Stimulated activated CD8-positive, alpha-beta memory T cell treated with anti-CD3 and anti-CD28 coated beads, Interleukin-7, amount 100 ng/mL, for 4 hours (primary cell): ENCODE data around the gene PANX1.
"Not testable (repeated sequence)": the region's sequence is repeated elsewhere in the genome, so short reads cannot be mapped to it uniquely, and the experiment has no call there.

ENCODE experiments used
- DNase-seq, 2 donors: peaks; one replicate each; pipeline ENCODE4 v3.0.0-alpha.2; 2020; ENCODE audit warnings: low read depth in 2 of 2

PANX1 gene

DNA sequence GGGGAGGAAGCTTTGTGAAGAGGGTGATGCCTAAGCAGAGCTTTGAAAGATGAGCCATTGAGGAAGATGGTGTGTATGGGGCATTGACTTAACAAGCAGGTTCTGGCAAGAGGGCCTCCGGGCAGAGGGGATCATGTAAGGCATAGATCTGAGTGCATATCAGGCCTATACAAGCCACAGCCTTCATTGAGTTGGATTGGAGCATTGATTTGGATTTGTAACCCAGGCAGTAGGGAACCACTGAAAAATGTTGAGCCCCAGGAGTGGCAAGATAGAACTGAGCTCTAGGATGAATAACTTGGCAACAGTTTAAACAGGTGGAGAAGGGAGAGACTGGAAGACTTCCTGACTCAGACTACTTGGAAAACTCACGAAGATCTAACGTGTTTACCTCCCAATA lies 21.4 kb downstream of the PANX1 start:
- no peak for DNase-seq

DNA sequence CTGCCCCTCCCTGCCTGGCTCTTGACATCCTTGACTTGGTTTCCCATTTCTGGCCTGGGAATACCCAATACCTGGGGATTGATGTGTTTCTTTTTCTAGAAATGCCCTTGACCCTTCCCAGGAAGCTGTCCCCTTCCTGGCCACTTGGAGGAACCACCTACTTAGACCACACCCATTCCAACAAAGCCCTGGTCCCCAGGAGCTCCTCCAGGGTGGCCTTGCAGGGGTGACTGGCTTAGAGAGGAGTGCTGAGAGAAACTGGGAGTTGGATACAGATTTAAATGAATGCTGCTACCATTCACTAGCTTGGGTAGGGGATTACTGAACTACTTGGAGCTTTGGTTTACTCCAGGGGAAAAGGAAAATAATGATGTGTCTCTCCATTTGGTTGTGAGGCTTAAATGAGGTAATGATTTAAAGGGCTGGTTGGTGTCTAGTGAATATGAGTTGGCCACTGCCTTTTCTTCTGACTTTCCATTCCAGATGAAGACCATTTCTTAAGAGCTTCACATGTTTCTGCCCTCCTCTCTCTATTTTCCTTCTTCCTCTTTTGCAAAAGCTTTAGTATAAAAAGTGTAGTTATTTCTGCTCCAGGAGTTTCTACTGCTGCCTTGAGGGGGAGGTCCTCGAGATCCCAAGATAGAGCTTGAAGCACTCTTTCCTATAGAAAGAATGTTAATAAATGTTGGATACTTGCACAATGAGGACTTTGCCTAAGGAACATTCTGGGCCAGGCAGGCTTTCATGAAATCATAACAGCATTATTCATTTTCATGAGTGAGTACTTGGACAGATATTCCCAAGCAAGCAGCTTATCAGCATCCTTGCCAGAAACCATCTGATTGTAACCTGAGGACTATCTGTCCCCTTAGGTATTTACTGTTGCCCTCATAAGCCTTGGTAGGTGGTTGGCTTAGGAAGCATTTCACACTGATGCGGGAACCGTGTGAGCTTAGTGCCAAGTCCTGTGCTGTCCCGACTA lies 22.4 kb downstream of the PANX1 start:
- no peak for DNase-seq

DNA sequence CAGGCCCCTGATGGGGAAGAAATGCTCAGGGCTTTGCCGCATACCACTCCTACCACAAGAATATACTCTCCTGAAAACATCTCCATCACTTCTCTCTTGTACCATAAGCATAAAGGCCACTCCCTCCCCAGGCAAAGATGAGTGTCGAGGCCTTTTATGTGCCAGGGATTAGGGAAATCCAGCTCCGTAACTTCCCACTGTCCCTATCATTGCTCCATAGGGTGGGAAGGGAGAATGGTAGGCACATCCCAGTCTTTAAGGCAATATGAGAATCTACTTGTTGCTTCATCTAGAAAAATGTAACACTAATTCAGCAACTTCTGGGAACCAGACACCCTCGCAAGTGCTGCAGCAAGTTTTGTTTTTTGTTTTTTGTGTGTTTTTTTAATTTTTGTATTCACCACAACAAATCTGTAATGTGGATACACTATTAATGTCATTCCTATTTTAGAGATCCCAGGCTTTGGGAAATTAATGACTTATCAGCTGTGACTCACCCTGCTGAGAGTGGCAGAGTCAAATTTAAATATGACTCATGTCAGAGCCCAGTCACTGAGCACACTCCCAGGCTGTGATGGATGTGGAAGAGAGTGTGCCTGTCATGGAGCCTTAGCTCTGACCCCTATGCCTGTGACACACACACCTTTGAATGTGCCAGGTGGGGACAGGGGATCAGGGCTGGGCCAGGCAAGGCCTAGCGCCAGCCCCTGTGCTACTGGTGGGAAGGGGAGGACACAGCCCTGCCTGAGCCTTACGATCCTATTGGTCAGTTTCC lies 23.4 kb downstream of the PANX1 start:
- no peak for DNase-seq

DNA sequence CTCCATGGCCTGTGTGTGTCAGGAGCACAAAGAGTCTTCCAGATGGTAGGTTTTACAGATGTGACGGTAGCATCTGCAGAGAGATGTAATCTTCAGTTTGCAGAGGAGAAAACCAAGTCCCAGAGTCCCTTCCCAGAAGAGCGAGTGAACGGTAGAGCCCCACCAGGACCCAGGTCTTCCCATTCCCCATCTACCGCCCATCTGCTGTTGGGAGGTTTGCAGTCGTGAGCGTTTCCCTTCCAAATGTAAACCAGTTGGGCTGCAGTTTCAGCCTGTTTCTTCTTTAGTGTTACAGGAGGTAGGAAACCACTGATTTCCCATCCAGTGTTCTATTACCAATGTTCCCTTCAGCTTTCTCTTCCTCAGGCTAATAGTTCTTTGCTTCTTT lies 24.0 kb downstream of the PANX1 start:
- no peak for DNase-seq

DNA sequence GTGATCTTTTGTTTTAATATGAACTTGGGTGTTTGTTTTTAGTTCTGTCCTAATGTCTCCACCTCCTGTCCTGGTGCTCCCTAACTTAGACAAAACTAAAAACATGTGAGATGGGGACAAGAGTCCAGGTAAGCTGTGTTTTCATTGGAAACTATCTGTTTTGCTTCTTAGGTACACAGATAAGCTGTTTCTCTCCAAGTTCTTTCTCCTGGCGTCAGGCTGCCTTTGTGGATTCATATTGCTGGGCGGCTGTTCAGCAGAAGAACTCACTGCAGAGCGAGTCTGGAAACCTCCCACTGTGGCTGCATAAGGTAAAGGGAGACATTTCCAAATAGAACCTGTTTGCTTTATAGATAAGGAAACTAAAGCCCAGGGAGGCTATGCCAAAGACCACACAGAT lies 24.7 kb downstream of the PANX1 start:
- no peak for DNase-seq

DNA sequence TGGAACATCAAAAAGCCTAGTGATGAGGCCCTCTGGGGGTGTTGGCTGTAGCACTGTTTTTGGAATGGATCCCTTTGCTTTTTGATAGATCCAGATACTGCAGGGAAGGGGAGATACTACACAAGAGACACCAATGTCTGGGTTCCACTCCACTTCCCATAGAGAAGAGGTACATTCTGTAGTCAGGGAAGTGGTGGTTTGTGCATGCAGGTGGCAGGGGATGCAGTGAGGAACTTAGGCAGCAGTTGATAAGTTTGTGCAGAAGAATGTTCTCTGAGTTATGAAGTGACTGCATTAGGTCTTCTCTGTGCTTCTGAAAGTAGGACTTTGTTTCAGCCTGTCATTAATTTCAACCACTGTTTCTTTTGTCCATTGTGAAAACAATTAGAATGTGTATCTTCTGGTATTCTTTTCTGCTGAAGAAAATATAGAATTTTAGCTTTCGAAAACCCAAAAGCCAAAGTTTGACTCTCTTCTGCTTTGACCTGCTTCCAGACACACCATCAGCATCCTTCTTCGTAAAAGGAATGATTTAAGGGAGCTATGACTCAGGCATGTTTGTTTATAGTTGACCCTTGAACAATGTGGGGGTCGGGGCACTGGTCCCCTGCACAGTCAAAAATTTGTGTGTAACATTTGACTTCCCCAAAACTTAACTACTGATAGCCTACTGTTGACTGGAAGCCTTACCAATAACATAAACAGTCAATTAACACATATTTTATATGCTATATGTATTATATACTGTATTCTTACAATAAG lies 25.6 kb downstream of the PANX1 start:
- DNase-seq, result no peak

DNA sequence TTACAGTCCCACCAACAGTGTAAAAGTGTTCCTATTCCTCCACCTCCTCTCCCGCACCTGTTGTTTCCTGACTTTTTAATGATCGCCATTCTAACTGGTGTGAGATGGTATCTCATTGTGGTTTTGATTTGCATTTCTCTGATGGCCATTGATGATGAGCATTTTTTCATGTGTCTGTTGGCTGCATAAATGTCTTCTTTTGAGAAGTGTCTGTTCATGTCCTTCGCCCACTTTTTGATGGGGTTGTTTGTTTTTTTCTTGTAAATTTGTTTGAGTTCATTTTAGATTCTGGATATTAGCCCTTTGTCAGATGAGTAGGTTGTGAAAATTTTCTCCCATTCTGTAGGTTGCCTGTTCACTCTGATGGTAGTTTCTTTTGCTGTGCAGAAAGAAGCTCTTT lies 28.7 kb downstream of the PANX1 start:
- not testable (repeated sequence) for DNase-seq

DNA sequence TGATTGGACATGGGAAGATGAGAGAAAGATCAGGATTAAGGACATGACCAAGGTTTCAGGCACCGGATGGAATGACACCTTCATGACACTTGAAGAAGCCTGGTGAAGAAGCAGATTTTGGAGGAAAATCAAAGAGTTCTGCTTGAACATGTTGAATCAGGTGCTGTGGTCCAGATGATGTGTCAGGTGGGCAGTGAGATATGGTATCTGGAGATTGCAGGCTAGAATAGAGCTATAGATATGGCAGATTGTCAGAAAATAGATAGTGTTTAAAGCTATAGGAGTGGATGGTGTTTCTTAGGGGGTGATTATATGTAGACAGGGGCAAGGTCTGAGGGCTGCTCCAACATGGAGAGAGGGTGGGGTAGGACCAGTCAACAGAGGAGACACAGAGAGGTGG lies 40.2 kb downstream of the PANX1 start:
- DNase-seq, result no peak

DNA sequence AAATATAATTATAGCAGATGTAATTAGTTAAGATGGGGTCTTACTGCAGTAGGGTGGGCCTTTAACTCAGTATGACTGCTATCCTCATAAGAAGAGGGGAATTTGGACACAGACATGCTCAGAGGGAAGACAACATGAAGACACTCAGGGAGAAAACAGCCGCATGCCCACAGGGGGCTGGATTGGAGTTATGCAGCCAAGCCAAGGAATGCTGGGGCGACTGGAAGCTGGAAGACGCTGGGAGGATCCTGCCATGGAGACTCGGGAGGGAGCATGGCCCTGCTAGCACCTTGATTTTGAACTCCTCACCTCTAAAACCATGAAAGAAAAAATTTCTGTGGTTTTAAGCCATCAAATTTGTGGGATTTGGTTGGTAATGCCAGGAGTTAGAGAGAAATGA lies 40.9 kb downstream of the PANX1 start:
- no peak for DNase-seq

DNA sequence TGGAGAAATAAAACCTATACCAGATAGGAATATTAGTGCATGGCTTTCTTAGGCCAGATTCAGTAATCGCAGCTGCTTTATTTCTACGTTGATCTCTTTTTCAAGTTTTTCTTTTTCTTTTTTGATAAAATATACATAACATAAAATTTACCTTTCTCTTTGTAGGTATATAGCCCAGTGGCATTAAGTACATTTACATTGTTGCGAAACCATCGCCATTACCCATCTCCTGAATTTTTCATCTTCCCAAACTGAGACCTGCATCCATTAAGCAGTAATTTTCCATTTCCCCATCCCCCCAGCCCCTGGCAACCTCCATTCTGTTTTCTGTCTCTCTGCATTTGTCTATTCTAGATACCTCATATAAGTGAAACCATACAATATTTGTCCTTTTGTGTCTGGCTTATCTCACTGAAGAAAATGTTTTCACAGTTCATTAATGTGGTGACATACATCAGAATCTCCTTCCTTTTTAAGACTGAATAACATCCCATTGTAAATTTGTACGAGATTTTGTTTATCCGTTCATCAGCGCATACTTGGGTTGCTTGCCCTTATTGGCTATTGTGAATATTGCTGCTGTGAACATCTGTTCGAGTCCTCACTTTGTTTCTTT lies 41.4 kb downstream of the PANX1 start:
- no peak for DNase-seq

DNA sequence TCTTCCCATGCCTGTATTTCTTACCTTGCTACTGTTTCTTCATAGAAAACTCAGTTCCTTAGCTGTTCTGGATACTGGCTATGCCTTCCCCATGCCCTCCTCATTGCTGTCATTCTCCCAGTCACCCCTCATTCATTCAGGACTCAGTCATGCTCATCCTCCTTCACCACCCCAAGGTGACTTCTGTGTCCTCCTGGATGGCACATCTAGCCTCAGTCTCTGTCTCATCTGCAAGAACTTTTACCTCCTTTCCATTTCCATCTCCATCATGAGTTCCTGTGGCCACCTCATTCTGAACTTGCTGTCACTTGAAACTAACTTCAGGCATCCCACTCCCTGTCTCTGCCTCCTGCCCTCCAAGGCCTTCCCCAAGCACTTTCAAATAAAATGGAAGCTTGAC lies 42.3 kb downstream of the PANX1 start:
- no peak for DNase-seq

DNA sequence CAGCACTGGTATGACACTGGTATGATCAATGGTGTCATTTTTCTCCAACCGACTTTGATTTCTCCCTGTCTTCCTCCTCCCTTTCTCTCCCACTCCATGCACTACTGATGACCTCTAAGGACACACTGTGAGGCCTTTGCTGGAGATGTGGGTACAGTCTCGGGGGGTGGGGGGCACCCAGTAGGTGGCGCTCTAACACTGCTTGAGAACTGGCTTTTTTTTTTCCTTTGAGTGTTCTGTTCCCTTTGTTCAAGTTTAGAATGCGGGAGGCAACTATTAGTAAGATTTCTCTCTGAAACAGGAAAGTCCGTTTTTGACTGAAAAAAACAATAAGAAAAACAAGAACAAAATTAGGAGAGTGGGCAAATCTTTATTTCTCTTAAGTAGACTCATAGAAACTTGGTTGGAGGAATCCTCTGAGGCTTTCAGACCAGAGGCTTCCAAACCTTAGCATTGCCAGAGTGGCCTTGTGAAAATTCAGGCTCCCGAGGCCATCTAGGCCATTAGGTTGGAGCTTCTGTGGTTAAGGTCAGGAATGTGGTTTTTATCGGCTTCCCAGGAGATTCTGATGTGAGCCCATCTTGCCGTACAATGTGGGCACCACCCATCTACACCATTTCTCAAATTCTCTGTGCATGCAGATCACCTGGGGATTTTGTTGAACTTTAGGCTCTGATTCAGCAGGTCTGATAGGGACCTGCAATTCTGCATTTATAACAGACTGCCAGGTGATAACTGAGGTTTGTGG lies 43.2 kb downstream of the PANX1 start:
- no peak for DNase-seq

DNA sequence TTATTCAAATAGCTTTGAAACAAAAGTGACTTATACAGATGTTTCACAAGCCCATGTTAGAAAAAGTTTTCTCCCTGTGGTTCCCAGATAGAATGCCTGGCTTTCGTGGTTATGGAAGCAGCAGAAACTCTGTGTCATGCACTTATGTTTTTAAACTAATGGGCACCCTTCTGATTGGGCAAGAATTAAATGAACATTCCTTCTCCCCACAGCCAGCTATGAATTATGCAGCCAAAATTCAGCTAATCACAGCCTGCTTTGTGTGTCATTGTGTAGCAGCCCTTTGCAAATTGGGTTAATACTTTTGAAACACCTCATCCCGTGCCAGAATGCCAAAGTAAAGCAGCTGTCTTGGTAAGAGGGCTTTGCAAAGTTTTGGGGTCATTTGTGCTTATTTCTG lies 46.9 kb downstream of the PANX1 start:
- DNase-seq, result no peak

DNA sequence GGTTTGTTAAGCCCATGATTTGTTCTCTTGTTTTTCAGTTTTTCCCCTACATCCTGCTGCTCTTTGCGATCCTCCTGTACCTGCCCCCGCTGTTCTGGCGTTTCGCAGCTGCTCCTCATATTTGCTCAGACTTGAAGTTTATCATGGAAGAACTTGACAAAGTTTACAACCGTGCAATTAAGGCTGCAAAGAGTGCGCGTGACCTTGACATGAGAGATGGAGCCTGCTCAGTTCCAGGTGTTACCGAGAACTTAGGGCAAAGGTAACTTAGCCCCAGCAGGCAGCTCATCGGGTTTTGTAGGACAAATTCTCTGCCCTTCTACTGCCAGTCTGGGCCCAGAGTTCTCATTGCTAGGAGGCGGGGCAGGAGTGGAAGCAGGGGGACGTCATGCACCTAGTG lies 49.7 kb downstream of the PANX1 start:
- DNase-seq, result no peak

DNA sequence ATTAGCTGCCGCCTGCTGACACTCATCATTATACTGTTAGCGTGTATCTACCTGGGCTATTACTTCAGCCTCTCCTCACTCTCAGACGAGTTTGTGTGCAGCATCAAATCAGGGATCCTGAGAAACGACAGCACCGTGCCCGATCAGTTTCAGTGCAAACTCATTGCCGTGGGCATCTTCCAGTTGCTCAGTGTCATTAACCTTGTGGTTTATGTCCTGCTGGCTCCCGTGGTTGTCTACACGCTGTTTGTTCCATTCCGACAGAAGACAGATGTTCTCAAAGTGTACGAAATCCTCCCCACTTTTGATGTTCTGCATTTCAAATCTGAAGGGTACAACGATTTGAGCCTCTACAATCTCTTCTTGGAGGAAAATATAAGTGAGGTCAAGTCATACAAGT lies 51.1 kb downstream of the PANX1 start:
- DNase-seq, result no peak

DNA sequence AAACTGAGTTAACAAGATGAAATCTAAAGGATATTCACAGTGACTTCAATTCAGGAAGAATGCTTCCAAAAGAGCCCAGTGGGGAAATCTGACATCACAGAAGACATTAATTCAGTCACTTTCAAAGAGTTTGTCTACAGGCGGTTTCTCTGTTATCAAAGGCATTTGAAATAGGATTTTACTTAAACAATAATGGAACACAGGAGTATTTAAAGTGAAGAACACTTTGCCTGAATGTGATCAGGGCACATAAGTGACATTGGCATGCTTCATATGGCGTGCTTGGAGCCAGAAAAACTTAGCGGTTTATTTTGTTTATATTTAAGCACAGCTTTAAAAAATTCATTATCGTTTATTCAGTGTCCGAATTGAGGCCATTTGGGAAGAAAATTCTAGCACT lies 52.9 kb downstream of the PANX1 start:
- DNase-seq, result no peak

DNA sequence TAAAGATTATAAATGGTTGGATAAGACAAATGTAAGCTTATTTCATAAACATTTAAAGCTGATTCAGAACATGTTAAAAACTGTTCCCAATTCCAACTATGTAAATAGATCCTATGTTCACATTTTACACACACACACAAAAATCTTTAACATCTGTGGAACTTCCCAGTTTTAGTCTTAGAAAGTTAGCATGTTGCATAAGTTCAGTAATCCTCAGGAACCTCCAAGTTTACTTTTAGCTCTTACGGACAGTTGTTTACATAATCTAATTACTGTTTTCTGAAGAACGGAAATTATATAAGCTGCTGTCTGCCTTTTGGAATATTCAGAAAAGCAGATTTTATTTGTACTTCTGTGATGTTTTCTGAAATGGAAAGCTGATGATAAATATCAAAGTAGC lies 53.3 kb downstream of the PANX1 start:
- DNase-seq, result no peak

DNA sequence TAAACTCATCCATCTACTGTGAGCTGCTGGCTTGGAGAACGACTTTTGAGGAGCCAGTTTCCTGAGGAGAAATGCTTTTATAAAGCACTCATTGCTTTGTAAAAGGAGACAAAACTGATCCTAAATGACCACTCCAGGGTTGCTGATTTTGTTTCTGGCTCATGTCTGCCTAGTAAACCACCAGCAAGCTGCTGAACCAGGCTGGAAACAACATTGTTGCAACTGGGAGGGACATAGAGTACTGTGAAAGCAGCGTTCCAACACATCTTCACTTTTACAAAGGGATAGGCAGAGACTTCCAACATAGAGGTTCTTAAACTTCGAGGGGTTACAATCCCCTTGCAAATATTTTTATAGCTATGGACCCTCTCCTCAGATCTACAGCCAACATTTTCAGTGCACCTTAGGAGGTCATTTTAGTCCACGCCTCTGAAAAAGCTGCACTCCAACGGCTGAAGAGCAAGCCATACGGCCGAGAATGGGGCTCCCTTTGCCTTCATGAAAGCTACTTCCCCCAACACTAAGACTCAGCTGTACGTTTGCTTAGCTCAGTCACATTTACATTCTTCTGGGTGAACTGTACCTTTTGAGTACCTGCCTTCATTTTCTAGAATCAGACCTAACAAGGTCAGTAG lies 54.7 kb downstream of the PANX1 start:
- no peak for DNase-seq

DNA sequence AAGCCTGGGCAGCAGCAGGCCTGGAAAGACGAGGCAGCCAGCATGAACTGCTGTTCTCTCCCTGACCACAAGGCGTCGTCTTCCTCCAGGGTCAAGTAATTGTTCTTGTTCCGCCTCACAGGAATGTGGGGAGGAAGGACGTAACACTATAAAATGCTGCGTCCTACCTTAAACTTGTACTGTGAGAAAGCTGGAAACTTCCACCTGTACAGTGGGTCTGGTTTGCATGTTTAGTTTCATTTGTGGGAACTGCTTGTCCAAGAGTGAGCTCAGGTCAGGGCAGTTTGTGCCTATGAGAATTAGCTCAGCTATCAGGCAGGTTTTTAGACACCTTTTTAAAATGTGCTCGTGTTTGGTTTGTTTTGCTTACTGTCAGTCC lies 55.2 kb downstream of the PANX1 start:
- no peak for DNase-seq

DNA sequence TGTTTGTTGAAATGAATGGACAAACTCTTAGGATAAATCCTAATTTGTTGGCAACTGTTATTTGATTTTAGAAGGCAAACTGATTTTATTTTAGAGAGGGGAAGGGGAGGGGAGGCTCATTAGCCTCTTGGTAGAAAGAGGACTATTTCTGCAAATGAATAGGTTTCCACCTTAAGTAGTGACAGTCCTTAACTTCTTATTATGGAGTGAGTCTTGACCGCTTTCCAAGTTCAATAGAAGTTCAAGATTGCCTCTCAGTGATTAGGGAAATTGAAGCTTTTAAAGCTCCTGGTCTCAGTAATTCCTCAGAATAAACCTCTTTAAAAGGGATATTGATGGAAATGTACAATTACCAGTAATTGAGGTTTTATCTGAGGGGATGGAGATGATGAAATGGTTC lies 55.7 kb downstream of the PANX1 start:
- DNase-seq, result no peak

DNA sequence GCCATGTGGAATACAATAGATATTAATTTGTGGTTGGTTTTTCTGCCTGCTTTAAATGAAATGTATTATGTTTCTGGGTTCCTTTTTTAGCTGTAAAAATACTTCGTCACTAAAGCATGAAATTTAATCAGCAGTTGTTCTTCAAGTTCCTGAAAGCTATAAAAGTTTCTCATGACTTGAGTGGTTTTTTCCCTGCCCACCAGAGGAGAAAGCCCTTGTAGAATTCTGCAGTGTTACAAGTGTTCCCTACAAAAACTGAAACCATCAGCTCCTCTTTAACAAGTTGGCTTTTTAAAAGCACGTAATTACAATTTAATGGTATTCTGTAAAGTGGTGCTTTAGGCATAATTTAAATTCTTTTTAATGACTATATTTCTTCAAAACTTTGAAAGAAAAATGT lies 56.2 kb downstream of the PANX1 start:
- no peak for DNase-seq
